OCI-LY3 (cell line): ENCODE results near the gene ENC1.

Experiments used
- H2AFZ ChIP-seq: fragments of 200-600, 300-600 bp; shearing (Covaris generic); 2 replicates; pipeline ENCODE4 v1.6.0; 2014; ENCODE audit warnings: antibody characterized with exemption, low read depth, low read length
- H3K27ac ChIP-seq: fragments of 200-600, 300-600 bp; sonication (generic); 2 replicates; pipeline ENCODE4 v1.5.1; 2014; ENCODE audit warnings: mild to moderate bottlenecking, low read length, moderate library complexity, mixed read lengths
- H3K27me3 ChIP-seq: fragments of 200-600, 300-600 bp; sonication (generic); 2 replicates; pipeline ENCODE4 v1.6.1; 2014; ENCODE audit warnings: low read depth, low read length, mixed read lengths
- H3K36me3 ChIP-seq: fragments of 200-600, 300-600 bp; sonication (generic); replicated peaks from 2 replicates; pipeline ENCODE3; 2014; ENCODE audit warnings: low read depth, low read length, mixed read lengths
- H3K4me1 ChIP-seq: fragments of 300-600, 200-600 bp; sonication (generic); 2 replicates; pipeline ENCODE4 v1.6.1; 2014; ENCODE audit warnings: low read length, mixed read lengths
- H3K4me2 ChIP-seq: fragments of 200-600, 300-600 bp; sonication (generic); 2 replicates; pipeline ENCODE4 v1.6.1; 2014; ENCODE audit warnings: low read length, mixed read lengths
- H3K4me3 ChIP-seq: fragments of 300-600, 200-600 bp; sonication (generic); 2 replicates; pipeline ENCODE4 v1.5.1; 2014; ENCODE audit warnings: antibody characterized with exemption, mild to moderate bottlenecking, low read length, moderate library complexity
- H3K79me2 ChIP-seq: fragments of 300-600, 200-600 bp; shearing (Covaris generic); 2 replicates; pipeline ENCODE4 v1.6.1; 2014; ENCODE audit warnings: mild to moderate bottlenecking, low read length, mixed read lengths
- H3K9ac ChIP-seq: fragments of 300-600, 200-600 bp; shearing (Covaris generic); 2 replicates; pipeline ENCODE4 v1.6.0; 2014; ENCODE audit warnings: mild to moderate bottlenecking, low read length, moderate library complexity
- H3K9me3 ChIP-seq: fragments of 200-600, 300-600 bp; shearing (Covaris generic); 2 replicates; pipeline ENCODE4 v1.6.1; 2014; ENCODE audit warnings: low read length, mixed read lengths; ENCODE audit not compliant: insufficient read depth
- H4K20me1 ChIP-seq: fragments of 200-600, 300-600 bp; sonication (generic); 2 replicates; pipeline ENCODE4 v1.6.1; 2016; ENCODE audit warnings: low read length, mixed read lengths; ENCODE audit not compliant: insufficient read depth
- CTCF ChIP-seq: fragments of 200-600, 300-600 bp; sonication (generic); IDR thresholded peaks from 2 replicates; pipeline ENCODE4 v1.5.1; 2014; ENCODE audit warnings: antibody characterized with exemption, low read length, low read depth
- EZH2phosphoT487 ChIP-seq: fragments of 200-600 bp; shearing (Covaris generic); IDR thresholded peaks from 2 replicates; pipeline ENCODE4 v1.6.1; 2018; ENCODE audit warnings: antibody characterized with exemption, mixed run types, low read depth

ENC1 gene

DNA sequence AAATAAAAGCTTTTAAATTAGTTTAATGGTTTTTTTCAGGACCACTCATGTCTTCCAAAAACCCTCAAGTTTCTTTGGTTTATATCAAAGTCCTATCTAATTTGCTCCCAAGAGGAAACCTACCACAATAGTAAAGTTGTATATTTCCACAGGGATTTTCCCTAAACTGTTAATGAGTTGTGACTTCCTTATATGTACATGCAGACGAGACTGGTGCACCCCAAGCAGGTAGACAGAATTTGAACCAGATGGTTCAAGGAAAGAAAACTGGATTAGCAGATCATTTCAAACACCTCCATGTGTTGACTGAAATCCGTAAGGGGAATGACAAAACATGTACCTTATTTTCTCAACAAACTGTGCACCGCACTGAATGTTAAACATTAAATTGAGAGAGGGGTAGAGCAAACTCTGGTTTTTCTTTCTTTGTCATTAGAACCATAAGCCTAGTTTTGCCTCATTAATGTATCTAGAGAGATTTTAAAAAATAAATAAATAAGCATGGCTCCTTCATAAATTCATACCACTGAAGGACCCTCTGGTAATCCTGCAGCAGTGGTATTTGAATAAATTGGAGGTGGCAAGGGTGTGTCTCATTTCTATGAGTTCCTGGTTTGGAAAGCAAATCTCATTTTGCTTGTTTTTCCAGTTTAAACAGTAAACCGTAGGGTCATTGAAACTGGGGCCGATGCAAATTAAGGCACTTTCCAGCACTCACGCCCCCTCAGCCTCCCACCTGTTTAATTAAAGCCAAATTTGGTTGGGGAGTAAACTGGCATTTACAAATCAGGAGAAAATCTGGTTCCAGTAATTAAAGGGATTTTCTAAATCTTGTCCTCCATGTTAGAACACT lies 51.1 kb downstream of the ENC1 start:
- Histone ChIP-seq H3K79me2 (no peaks in the 10 kb centered on the region), H3K4me2 (no peak overlapping the region)
- TF ChIP-seq EZH2phosphoT487 = no peak
- no peak for TF ChIP-seq CTCF

DNA sequence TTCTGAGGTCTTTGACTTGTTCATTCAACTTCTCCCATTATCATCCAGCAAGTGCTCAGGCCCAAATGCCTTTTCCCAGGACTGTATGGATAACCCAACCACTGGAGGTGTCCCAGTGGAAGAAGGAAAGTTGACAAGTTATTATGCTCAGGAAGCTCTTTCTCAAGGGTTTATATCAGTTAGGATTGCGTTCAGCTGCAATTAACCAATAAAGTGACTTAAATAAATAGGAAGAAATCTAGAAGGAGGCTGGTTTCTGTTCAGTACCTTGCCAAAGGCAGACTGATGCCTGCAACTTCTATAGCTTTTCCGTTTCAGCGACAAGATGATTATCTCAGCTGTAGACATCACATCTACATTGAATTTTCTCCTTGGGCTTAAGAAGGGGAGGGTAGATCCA lies 52.1 kb downstream of the ENC1 start:
- no peaks in the 10 kb centered on the region for H3K36me3 ChIP-seq
- no peaks in the 10 kb centered on the region for H3K9me3 ChIP-seq
- H3K27me3 ChIP-seq = peaks cover 10% of the 10 kb centered on the region; the same call in 1 of the 2 replicates
- no peak overlapping the region for H3K4me3 ChIP-seq
- H3K79me2 ChIP-seq = no peaks in the 10 kb centered on the region
- no peaks in the 10 kb centered on the region for H4K20me1 ChIP-seq
- TF ChIP-seq CTCF = no peak
- no peak for TF ChIP-seq EZH2phosphoT487
- no peaks in the 10 kb centered on the region for H3K4me1 ChIP-seq
- no peak overlapping the region for H3K27ac ChIP-seq
- no peak overlapping the region for H3K9ac ChIP-seq
- H3K4me2 ChIP-seq = no peak overlapping the region
- no peak overlapping the region for H2AFZ ChIP-seq

More for the DNA sequence above, 51.1 kb downstream of the ENC1 start:
- no peaks in the 10 kb centered on the region for H3K9me3 ChIP-seq
- no peak overlapping the region for H2AFZ ChIP-seq
- H3K27me3 ChIP-seq = peaks cover 19% of the 10 kb centered on the region; the same call in 1 of the 2 replicates
- no peaks in the 10 kb centered on the region for H3K4me1 ChIP-seq
- H4K20me1 ChIP-seq = no peaks in the 10 kb centered on the region
- H3K9ac ChIP-seq = no peak overlapping the region
- H3K4me3 ChIP-seq = no peak overlapping the region
- H3K36me3 ChIP-seq = no peaks in the 10 kb centered on the region
- H3K27ac ChIP-seq = no peak overlapping the region

- Histone ChIP-seq H3K4me3 (no peak overlapping the region), H3K27ac (no peak overlapping the region), H3K36me3 (no peaks in the 10 kb centered on the region), H2AFZ (no peak overlapping the region), H3K27me3 (peaks cover 10% of the 10 kb centered on the region; the same call in 1 of the 2 replicates), H3K9me3 (no peaks in the 10 kb centered on the region), H4K20me1 (no peaks in the 10 kb centered on the region), H3K4me1 (no peaks in the 10 kb centered on the region), H3K79me2 (no peaks in the 10 kb centered on the region), H3K9ac (no peak overlapping the region), H3K4me2 (no peak overlapping the region)
- no peak for TF ChIP-seq EZH2phosphoT487
- no peak for TF ChIP-seq CTCF
Observed at GRCh38 chr5:74587890-74588289, 52.6 kb downstream of the ENC1 start.

- no peak overlapping the region for H2AFZ ChIP-seq
- no peaks in the 10 kb centered on the region for H3K9me3 ChIP-seq
- H3K27me3 ChIP-seq = peaks cover 10% of the 10 kb centered on the region; the same call in 1 of the 2 replicates
- H4K20me1 ChIP-seq = no peaks in the 10 kb centered on the region
- no peak overlapping the region for H3K4me3 ChIP-seq
- H3K27ac ChIP-seq = no peak overlapping the region
- TF ChIP-seq EZH2phosphoT487 (no peak), CTCF (no peak)
- no peak overlapping the region for H3K4me2 ChIP-seq
- no peak overlapping the region for H3K9ac ChIP-seq
- H3K4me1 ChIP-seq = no peaks in the 10 kb centered on the region
- H3K36me3 ChIP-seq = no peaks in the 10 kb centered on the region
- no peaks in the 10 kb centered on the region for H3K79me2 ChIP-seq
Observed at GRCh38 chr5:74587300-74587699, 53.2 kb downstream of the ENC1 start.
